Mesodermal cell (in vitro differentiated cells): ENCODE data around the gene ARMC12.

ENCODE experiments used
- H3K27ac ChIP-seq: 2 replicates; pipeline ENCODE4 v1.7.0; 2013; ENCODE audit warnings: mild to moderate bottlenecking, low read depth, low read length, moderate library complexity; ENCODE audit not compliant: severe bottlenecking
- H3K36me3 ChIP-seq: 2 replicates; pipeline ENCODE4 v1.7.1; 2013; ENCODE audit warnings: mild to moderate bottlenecking, low read length, moderate library complexity; ENCODE audit not compliant: control insufficient read depth, insufficient read depth
- H3K4me1 ChIP-seq: one replicate; pipeline ENCODE4 v1.7.1; 2013; ENCODE audit warnings: mild to moderate bottlenecking, low read length; ENCODE audit not compliant: insufficient read depth, control insufficient read depth, poor library complexity, severe bottlenecking
- H3K4me3 ChIP-seq: 2 replicates; pipeline ENCODE4 v1.7.0; 2013; ENCODE audit warnings: low read length, control low read depth, mild to moderate bottlenecking; ENCODE audit not compliant: insufficient read depth, poor library complexity, severe bottlenecking; ENCODE audit errors: extremely low read depth
- H3K9me3 ChIP-seq: 2 replicates; pipeline ENCODE4 v1.7.1; 2013; ENCODE audit warnings: mild to moderate bottlenecking, low read length, moderate library complexity; ENCODE audit not compliant: control insufficient read depth
- WGBS, 2 experiments: methylation state at CpG; one replicate each; pipeline ENCODE4 v1.1.5; 2013; ENCODE audit warnings: missing lambda C conversion rate in 2 of 2; ENCODE audit not compliant: insufficient coverage in 2 of 2; 5-methylcytosine and 5-hydroxymethylcytosine counted together

Gene ARMC12

DNA sequence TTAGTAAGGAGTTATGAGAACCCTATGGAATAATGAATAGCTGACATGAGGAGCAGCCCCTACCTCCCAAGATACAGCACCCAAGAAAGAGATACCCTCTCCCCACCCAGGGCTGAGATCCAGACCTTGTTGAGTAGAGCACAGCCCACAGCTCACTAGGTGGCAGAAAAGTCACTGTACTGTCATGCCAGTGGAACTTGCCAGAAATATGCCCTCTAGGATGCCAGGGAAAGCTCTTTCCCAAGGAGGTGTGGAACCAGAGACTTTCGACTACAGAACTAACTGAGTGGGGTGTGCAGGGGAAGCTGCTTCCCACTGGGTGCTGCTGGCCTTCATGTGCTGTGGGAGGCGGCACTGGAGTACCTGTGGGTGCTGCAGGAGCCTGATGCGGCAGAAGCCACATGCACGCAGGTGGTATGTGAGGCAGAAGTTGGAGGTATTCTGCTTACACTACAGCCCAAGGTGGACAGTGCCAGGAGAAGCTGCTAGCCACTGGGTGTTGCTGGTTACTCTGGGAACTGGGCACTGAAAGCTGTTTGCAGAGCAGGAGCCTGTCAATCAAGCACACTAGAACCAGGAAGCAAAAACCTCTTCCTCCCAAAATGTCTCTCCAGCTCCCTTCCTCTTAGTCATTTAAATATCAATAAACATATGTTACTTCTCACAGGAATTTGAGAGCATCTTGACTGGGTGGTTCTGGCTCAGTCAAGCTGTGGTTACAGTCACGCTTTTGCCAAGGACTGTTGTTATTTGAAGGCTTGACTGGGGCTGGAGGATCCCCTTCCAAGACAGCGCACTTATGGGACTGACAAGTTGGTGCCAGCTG, 17.8 kb downstream of the ARMC12 start:
- Histone ChIP-seq H3K36me3 (no peaks in the 10 kb centered on the region), H3K9me3 (no peaks in the 10 kb centered on the region), H3K4me3 (no peak overlapping the region), H3K4me1 (no peaks in the 10 kb centered on the region), H3K27ac (no peak overlapping the region)
- 96 to 97% methylated on average over 5 to 6 of the region's 6 CpGs for WGBS, 2 experiments

DNA sequence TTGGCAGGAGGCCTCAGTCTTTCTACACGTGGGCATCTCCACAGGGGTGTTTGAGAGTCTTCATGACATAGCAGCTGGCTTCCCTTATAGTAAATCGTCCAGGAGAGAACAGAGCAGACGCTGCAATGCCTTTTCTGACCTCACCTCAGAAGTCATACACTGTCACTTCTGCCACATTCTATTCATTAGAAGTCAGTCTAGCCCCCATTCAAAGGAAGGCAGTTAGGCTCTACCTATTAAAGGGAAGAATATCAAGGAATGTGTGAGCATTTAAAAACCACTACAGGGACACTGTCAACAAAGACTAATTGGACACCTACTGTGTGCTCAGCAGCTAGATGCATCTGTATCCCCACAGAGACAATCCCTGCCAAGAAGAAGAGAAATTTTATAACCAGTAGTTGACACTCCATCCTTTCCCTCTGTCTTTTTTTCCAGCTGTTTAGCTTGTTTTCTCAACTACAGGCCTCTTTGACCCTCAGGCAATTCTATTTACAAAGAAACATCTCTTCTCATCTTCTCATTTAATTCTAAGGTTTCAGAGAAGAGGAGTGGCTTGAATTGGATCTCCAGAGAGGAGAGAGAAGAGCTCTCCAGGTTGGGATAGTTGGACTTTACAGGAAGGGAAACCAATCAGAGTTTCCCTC, 18.6 kb downstream of the ARMC12 start:
- no peak overlapping the region for H3K27ac ChIP-seq
- H3K4me1 ChIP-seq = no peaks in the 10 kb centered on the region
- WGBS, 2 experiments = 0 to 26% methylated on average over 1 to 3 of the region's 3 CpGs
- H3K9me3 ChIP-seq = no peaks in the 10 kb centered on the region
- H3K36me3 ChIP-seq = no peaks in the 10 kb centered on the region
- H3K4me3 ChIP-seq = no peak overlapping the region

DNA sequence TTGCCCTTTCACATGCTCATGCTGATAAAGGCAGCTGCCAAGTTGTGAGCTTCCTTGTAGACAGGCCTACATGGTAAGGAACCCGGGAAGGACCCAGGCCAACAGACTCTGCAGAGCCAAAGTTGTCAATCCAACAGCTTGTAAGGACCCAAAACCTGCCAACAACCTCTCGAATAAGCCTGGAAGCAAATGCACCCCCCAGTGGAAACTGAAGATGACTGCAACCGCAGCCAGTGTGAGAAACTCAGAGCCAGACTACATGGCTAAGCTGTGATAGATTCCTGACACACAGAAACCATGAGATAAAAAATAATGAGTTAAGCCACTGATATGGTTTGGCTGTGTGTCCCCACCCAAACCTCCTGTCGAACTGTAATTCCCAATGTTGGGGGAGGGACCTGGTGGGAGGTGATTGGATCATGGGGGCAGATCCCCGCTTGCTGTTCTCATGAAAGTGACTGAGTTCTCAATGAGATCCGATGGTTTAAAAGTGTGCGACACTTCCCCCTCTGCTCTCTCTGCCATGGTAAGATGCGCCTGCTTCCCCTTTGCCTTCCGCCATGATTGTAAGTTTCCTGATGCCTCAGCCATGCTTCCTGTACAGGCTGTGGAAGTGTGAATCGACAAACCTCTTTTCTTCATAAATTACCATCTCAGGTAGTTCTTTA, 20.8 kb downstream of the ARMC12 start:
- Histone ChIP-seq H3K9me3 (no peaks in the 10 kb centered on the region), H3K27ac (no peak overlapping the region), H3K4me3 (no peak overlapping the region), H3K36me3 (no peaks in the 10 kb centered on the region), H3K4me1 (no peaks in the 10 kb centered on the region)
- WGBS, 2 experiments = 55 to 62% methylated on average over 8 of the region's 10 CpGs

DNA sequence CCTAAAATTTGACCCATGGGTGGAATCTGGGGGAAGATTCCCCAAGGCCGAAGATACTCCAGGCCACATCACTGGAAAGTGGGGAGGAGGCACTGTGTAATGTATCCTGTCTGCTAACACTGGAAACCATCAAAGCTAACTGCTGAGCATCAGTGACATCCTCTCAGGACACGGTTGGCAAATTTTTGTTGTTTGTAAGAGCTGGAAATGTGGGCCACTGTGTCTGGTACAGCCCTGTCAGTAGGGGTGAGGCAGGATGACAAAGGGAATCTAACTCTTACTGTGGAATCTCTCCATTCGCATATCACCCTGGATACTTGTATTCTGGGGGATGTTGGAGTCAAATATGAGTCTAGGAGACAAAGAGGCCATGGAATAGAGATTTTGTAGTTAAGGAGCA, 22.6 kb downstream of the ARMC12 start:
- WGBS, 2 experiments = 79% methylated on average over 2 of the region's 3 CpGs; no CpG with 5 or more reads in 1 of the 2 experiments

DNA sequence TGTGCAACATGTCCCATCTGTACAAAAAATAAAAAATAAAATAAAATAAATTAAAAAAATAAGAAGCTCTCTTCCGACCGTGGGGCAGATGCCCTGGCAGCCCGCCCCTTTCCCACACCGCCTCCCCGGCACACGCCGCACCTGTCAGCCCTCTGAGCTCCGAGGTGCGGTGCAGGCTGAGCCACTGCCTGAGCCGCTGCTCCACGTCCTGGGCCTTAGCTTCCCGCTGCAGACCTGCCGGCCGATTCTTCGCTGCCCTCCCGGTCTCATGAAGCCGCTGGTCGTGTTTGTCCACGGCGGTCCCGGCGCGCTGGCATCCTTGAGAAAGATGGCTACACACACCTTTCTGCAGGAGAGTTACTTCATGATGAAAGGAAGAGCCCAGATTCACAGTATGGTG, 28.9 kb downstream of the ARMC12 start:
- no peaks in the 10 kb centered on the region for H3K9me3 ChIP-seq
- no peaks in the 10 kb centered on the region for H3K36me3 ChIP-seq
- no peaks in the 10 kb centered on the region for H3K4me1 ChIP-seq
- H3K27ac ChIP-seq = no peak overlapping the region
- H3K4me3 ChIP-seq = no peak overlapping the region
- 92 to 94% methylated on average over 21 to 22 of the region's 23 CpGs for WGBS, 2 experiments

More for the DNA sequence above, 22.6 kb downstream of the ARMC12 start:
- Histone ChIP-seq H3K27ac (no peak overlapping the region), H3K36me3 (no peaks in the 10 kb centered on the region), H3K4me3 (no peak overlapping the region), H3K9me3 (no peaks in the 10 kb centered on the region), H3K4me1 (no peaks in the 10 kb centered on the region)

DNA sequence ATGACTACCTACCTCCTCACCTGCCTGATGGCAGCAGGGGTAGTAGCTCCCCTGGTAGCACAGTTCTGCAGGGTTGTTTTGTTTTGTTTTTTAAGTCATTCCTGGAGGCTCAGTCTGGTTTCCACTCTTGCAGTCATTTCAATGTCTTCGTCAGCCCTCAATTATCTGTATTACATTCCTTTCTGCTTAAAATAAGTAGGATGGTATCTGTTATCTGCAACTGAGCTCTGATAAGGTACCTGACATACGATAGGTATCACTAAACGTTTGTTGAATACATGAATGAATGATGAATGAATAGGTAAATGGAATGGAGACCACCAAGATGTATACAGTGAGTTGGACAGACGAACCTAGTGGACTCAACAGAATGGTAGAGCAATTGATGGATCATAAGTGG, 32.4 kb downstream of the ARMC12 start:
- no peaks in the 10 kb centered on the region for H3K4me1 ChIP-seq
- WGBS, 2 experiments = 81 to 95% methylated on average over 3 of the region's 4 CpGs
- no peak overlapping the region for H3K4me3 ChIP-seq
- H3K36me3 ChIP-seq = no peaks in the 10 kb centered on the region
- H3K27ac ChIP-seq = no peak overlapping the region
- no peaks in the 10 kb centered on the region for H3K9me3 ChIP-seq

DNA sequence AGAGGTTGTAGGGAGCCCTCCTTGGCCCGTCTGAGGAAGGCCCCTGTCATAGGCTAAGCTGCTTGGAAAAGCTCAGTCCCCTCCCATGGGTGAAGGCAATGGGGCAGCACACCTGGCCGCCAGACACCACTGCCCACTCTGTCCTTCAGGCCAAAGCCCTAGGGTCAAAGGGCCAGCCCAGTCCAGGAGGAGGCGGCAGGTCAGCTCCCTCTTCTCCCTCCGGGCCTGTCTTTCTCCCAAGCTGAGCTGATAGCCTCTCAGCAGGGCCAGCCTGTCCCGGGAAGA, 34.5 kb downstream of the ARMC12 start:
- H3K27ac ChIP-seq = no peak overlapping the region
- no peaks in the 10 kb centered on the region for H3K36me3 ChIP-seq
- H3K9me3 ChIP-seq = no peaks in the 10 kb centered on the region
- H3K4me1 ChIP-seq = no peaks in the 10 kb centered on the region
- 80 to 91% methylated on average over 1 to 2 of the region's 5 CpGs for WGBS, 2 experiments
- H3K4me3 ChIP-seq = no peak overlapping the region

DNA sequence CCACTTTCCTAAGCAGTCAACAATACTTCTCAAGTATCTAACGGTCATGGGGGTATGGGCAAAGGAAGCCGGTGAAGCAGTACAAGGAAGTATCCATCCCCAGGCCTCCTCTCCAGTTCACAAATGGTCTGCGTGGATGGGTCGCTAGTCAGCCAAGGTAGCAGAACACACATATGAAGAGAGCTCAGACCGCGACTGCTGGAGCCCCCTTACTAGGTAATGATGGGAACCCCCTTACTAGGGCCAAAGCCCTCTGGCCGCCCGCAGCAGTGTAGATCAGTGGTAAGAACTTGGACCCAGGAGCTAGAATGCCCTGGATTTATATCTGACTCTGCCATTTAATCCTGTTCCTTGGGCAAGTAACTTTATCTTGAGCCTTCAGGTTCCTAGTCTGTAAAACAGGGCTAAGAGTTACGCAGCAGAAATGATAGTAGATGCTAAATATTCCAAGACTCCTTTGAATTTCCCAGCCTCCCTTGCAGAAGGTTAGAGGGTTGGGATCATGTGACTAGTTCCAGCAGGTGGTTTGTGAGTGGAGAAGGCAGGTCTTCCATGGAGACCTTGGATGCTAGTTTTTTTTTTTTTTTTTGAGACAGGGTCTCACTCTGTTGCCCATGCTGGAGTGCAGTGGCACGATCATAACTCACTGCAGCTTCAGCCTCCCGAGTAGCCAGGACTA, 37.4 kb downstream of the ARMC12 start:
- no peaks in the 10 kb centered on the region for H3K36me3 ChIP-seq
- no peak overlapping the region for H3K27ac ChIP-seq
- no peak overlapping the region for H3K4me3 ChIP-seq
- no peaks in the 10 kb centered on the region for H3K4me1 ChIP-seq
- 72 to 86% methylated on average over 7 to 11 of the region's 11 CpGs for WGBS, 2 experiments
- no peaks in the 10 kb centered on the region for H3K9me3 ChIP-seq

DNA sequence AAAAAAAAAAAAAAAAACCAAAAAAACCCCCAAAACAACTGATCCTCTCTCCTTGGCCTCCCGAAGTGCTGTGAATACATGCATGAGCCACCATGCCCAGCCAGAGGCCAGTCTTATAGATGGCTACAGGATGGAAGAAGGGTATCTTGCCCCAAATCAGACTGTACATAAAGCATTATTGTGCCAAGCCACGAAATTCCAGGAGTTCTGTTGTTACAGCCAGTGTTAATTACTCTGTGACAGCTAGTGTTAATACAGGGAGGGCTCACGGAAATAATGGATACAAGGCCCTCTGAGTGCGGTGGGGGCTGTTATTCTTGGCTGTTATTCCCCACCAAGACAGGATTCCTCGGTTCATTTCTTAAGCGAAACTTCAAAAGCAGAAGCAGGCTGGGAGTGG, 38.2 kb downstream of the ARMC12 start:
- no peaks in the 10 kb centered on the region for H3K9me3 ChIP-seq
- H3K4me3 ChIP-seq = no peak overlapping the region
- H3K36me3 ChIP-seq = no peaks in the 10 kb centered on the region
- H3K4me1 ChIP-seq = no peaks in the 10 kb centered on the region
- no peak overlapping the region for H3K27ac ChIP-seq
- WGBS, 2 experiments = 88 to 93% methylated on average over 5 of the region's 6 CpGs

DNA sequence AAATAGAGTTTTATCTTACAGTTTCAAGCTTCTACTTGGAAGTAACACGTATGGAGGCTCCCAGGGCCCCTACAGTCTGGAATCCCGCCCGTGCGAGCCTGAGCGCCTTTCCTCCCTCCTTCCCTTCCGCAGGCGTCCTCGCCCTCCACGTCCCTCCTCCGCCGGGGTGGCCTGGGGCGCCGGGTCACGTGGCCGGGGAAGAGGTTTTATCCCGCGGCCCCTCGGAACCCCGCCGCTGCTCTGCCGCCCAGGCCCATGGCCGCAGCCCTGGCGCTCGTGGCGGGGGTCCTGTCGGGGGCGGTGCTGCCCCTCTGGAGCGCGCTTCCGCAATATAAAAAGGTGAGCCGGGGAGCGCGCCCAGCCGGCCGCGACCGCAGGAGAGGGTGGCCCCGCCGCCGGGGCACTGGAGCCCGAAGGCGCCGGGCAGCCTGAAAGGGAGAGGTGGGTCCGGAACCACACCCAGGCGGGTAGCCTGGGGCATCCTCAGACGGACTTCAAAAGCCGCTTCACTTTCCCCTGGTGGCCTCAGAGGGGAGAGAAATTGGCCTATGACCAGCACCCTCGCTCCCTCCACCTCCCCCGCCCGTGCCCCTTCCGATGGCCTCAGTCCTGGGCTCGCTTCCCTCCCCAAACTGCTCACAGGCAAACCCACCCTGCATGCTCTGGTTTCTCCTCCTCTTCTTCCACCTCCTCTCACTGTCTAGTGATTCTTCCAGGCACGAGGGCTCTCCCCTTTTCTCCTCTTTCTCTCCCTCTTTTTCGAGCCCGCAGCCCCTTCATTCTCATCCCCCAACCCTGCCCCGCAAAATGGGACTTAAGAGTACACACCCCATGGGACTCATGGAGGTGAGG, 39.8 kb downstream of the ARMC12 start, which contains the start of gene CLPSL2:
CLPSL2 (plus strand) TSS at position 235 of the 852 bp plus-strand sequence; CDS start at position 256, 21 bp downstream.
- Histone ChIP-seq H3K9me3 (no peaks in the 10 kb centered on the region), H3K36me3 (no peaks in the 10 kb centered on the region), H3K27ac (no peak within 1 kb of the TSS), H3K4me1 (no peaks in the 10 kb centered on the region), H3K4me3 (peak within 1 kb of the TSS; percentile 46)
- WGBS, 2 experiments = 1 to 3% methylated on average over 37 to 40 of the region's 56 CpGs
